Measurements from ENCODE around the gene DNAJC5.
"Not testable (repeated sequence)": the region's sequence is repeated elsewhere in the genome, so short reads cannot be mapped to it uniquely, and the experiment has no call there.

DNAJC5 gene

GRCh38 chr20:63957004-63957689 is 62.2 kb downstream of the DNAJC5 start:
- DNase-seq, result peak in 1 of 2 donors; percentile 44

GRCh38 chr20:63957690-63958441 is 62.9 kb downstream of the DNAJC5 start:
- DNase-seq, result peak; percentile 56 to 90

GRCh38 chr20:63958471-63958870 is 63.5 kb downstream of the DNAJC5 start:
- DNase-seq, result no peak

- no peak for DNase-seq
These were observed 64.2 kb downstream of the DNAJC5 start for GRCh38 chr20:63958964-63959698.

GRCh38 chr20:63959699-63960075 is 64.8 kb downstream of the DNAJC5 start:
- DNase-seq, result no peak

- DNase-seq, result not testable (repeated sequence)
These were observed 66.0 kb downstream of the DNAJC5 start for GRCh38 chr20:63960654-63961621.

- DNase-seq, result no peak
These were observed 66.9 kb downstream of the DNAJC5 start for GRCh38 chr20:63961664-63962425.

GRCh38 chr20:63962426-63963347 is 67.8 kb downstream of the DNAJC5 start:
- DNase-seq, result no peak

- no peak for DNase-seq
These were observed 68.4 kb downstream of the DNAJC5 start for GRCh38 chr20:63963348-63963741.

- no peak for DNase-seq
These were observed 68.9 kb downstream of the DNAJC5 start for GRCh38 chr20:63963784-63964301.

GRCh38 chr20:63964412-63964811 is 69.5 kb downstream of the DNAJC5 start:
- no peak for DNase-seq

- DNase-seq, result no peak
These were observed 71.4 kb downstream of the DNAJC5 start for GRCh38 chr20:63966172-63966943.

GRCh38 chr20:63966944-63967322 is 72.0 kb downstream of the DNAJC5 start:
- no peak for DNase-seq

- no peak for DNase-seq
These were observed 72.6 kb downstream of the DNAJC5 start for GRCh38 chr20:63967330-63968135.

GRCh38 chr20:63968136-63968927 is 73.4 kb downstream of the DNAJC5 start:
- DNase-seq, result no peak

GRCh38 chr20:63968928-63969760 is 74.2 kb downstream of the DNAJC5 start:
- no peak for DNase-seq

Measured in inflammatory macrophage treated with lipopolysaccharide for 1 hour (primary cell).